HepG2 (cell line): ENCODE measurements around the gene ECSIT. TPM values are rescaled to one million over a fixed set of nuclear protein-coding genes. Genes with fewer than 3 reads are reported as not detected.
A peak's percentile ranks its signal among the peaks of the same experiment; 100 is the strongest.

Experiments used
- ARNTL ChIP-seq: sonication (generic); formaldehyde crosslinking; IDR thresholded peaks from 2 replicates; pipeline ENCODE4 v1.4.0; 2020; ENCODE audit warnings: mild to moderate bottlenecking, missing genetic modification reagents
- ATF4 ChIP-seq, 2 experiments: fragments of 450-650 bp in 1 of 2; sonication (generic) in 1 of 2; formaldehyde crosslinking; IDR thresholded peaks; 2 replicates each; pipeline versions ENCODE4 v1.5.0 to v1.8.0; 2020 to 2022; ENCODE audit warnings: mild to moderate bottlenecking in 1 of 2, missing genetic modification reagents in 1 of 2
- CBFB ChIP-seq: sonication (generic); formaldehyde crosslinking; IDR thresholded peaks from 2 replicates; pipeline ENCODE4 v1.4.0; 2020; ENCODE audit warnings: missing genetic modification reagents
- EP300 ChIP-seq, 3 experiments: sonication (generic) in 1 of 3; formaldehyde crosslinking in 1 of 3; IDR thresholded peaks; 2 replicates each; pipeline versions ENCODE4 v1.5.1 to v1.6.1; 2011 to 2020; ENCODE audit warnings: low read depth in 2 of 3, low read length in 2 of 3, borderline replicate concordance in 1 of 3, improper control_type of control experiment in 1 of 3, mild to moderate bottlenecking in 1 of 3, missing genetic modification reagents in 1 of 3, moderate library complexity in 1 of 3
- ESRRA ChIP-seq: sonication (generic); formaldehyde crosslinking; IDR thresholded peaks from 2 replicates; pipeline ENCODE4 v1.5.1; 2020; ENCODE audit warnings: mild to moderate bottlenecking, low read depth, missing genetic modification reagents
- FUBP1 ChIP-seq: sonication (generic); formaldehyde crosslinking; IDR thresholded peaks from 2 replicates; pipeline ENCODE4 v1.5.1; 2020; ENCODE audit warnings: missing genetic modification reagents, mild to moderate bottlenecking, borderline replicate concordance
- HNRNPUL1 ChIP-seq: fragments of 200-400 bp; formaldehyde crosslinking; IDR thresholded peaks from 2 replicates; pipeline ENCODE4 v1.6.1; 2017; ENCODE audit warnings: low read depth, mild to moderate bottlenecking, low read length, moderate library complexity
- MAF1 ChIP-seq: sonication (generic); formaldehyde crosslinking; IDR thresholded peaks from 2 replicates; pipeline ENCODE4 v1.5.0; 2020; ENCODE audit warnings: missing genetic modification reagents, borderline replicate concordance
- NFIC ChIP-seq: IDR thresholded peaks from 2 replicates; pipeline ENCODE4 v1.6.1; 2012; ENCODE audit warnings: mild to moderate bottlenecking, low read length, inconsistent platforms
- NR1H2 ChIP-seq: sonication (generic); formaldehyde crosslinking; IDR thresholded peaks from 2 replicates; pipeline ENCODE4 v1.8.1; 2022; ENCODE audit warnings: low read depth, missing genetic modification reagents, borderline replicate concordance
- RCOR2 ChIP-seq: IDR thresholded peaks from 2 replicates; pipeline ENCODE4 v1.6.1; 2016; ENCODE audit warnings: missing biosample characterization, missing genetic modification reagents
- RORA ChIP-seq: sonication (generic); formaldehyde crosslinking; IDR thresholded peaks from 2 replicates; pipeline ENCODE4 v1.5.0; 2020; ENCODE audit warnings: mild to moderate bottlenecking, missing genetic modification reagents, moderate library complexity
- TMF1 ChIP-seq: sonication (generic); formaldehyde crosslinking; IDR thresholded peaks from 2 replicates; pipeline ENCODE4 v1.8.1; 2022; ENCODE audit warnings: low read depth, missing genetic modification reagents
- ZNF101 ChIP-seq: sonication (generic); formaldehyde crosslinking; IDR thresholded peaks from 2 replicates; pipeline ENCODE4 v1.4.0; 2020; ENCODE audit warnings: mild to moderate bottlenecking, low read depth, missing genetic modification reagents, borderline replicate concordance
- ZNF317 ChIP-seq: sonication (generic); formaldehyde crosslinking; IDR thresholded peaks from 2 replicates; pipeline ENCODE4 v1.5.0; 2020; ENCODE audit warnings: mild to moderate bottlenecking, missing genetic modification reagents
- ZNF337 ChIP-seq: sonication (generic); formaldehyde crosslinking; IDR thresholded peaks from 2 replicates; pipeline ENCODE4 v1.5.1; 2020; ENCODE audit warnings: missing genetic modification reagents, low read depth, mild to moderate bottlenecking, borderline replicate concordance
- ZNF468 ChIP-seq: sonication (generic); formaldehyde crosslinking; IDR thresholded peaks from 2 replicates; pipeline ENCODE4 v1.8.0; 2022; ENCODE audit warnings: mild to moderate bottlenecking, moderate library complexity, missing genetic modification reagents
- ZNF605 ChIP-seq: sonication (generic); formaldehyde crosslinking; IDR thresholded peaks from 2 replicates; pipeline ENCODE4 v1.8.0; 2022; ENCODE audit warnings: mild to moderate bottlenecking, missing genetic modification reagents
- ZNF720 ChIP-seq: sonication (generic); formaldehyde crosslinking; IDR thresholded peaks from 2 replicates; pipeline ENCODE4 v1.4.0; 2020; ENCODE audit warnings: missing genetic modification reagents
- ZNF740 ChIP-seq: sonication (generic); formaldehyde crosslinking; IDR thresholded peaks from 2 replicates; pipeline ENCODE4 v1.4.0; 2020; ENCODE audit warnings: missing genetic modification reagents
- ZNF772 ChIP-seq: sonication (generic); formaldehyde crosslinking; IDR thresholded peaks from 2 replicates; pipeline ENCODE4 v1.5.0; 2020; ENCODE audit warnings: mild to moderate bottlenecking, missing genetic modification reagents
- polyA plus RNA-seq, 8 experiments: library from polyadenylated mRNA; depleted of rRNA in 3 of 8; stranded (reverse) in 7 of 8; unstranded in 1 of 8; fragments of >200 nt; fragmentation: Illumina TruSeq in 4 of 8; extraction: Trizol in 4 of 8; gene quantifications; 2 replicates each; pipeline versions ENCODE4 v1.2.1 to v1.2.3, GENCODE V29; 2011 to 2016; ENCODE audit warnings: low read depth in 4 of 8, missing spikeins in 1 of 8, mixed read lengths in 1 of 8; ENCODE audit not compliant: insufficient read depth in 1 of 8
- total RNA-seq, 5 experiments: library from RNA; depleted of rRNA; stranded (reverse); fragments of >200 nt; fragmentation: Illumina TruSeq; extraction: Trizol; gene quantifications; 2 replicates each; pipeline ENCODE4 v1.2.3, GENCODE V29; 2016; ENCODE audit warnings: low read depth in 1 of 5
- TF ChIP-seq, protein P1 (sequence below): sonication (generic); formaldehyde crosslinking; IDR thresholded peaks from 2 replicates; pipeline ENCODE4 v1.5.0; 2020; ENCODE audit warnings: missing genetic modification reagents, mild to moderate bottlenecking, borderline replicate concordance
- TF ChIP-seq, protein P2 (sequence below): sonication (generic); formaldehyde crosslinking; IDR thresholded peaks from 2 replicates; pipeline ENCODE4 v1.5.0; 2020; ENCODE audit warnings: missing genetic modification reagents

The ECSIT gene
- total and polyA plus RNA-seq, 2 of the 13 experiments (the other 11 are each of a cell fraction or from before 2014, with no cell fraction given), result 36.4 to 62.3 TPM

GRCh38 chr19:11482384-11483050, 46.4 kb downstream of the ECSIT start (continued):
- peak; percentile 92; the same call in 1 of the 2 replicates for TF ChIP-seq CBFB (CRISPR knock-in tag)
- peak; percentile 98 for TF ChIP-seq ARNTL
- TF ChIP-seq MAF1 (CRISPR knock-in tag), result 0 out of 2 replicates have a peak, but pooled peaks have one; percentile 59
- no peak for TF ChIP-seq EP300 (IDR thresholded peaks at IDR 0.05; ENCODE audit: low read depth in 2 of 2, low read length in 2 of 2)
- TF ChIP-seq EP300 (CRISPR knock-in tag; IDR thresholded peaks at IDR 0.05; ENCODE audit: borderline replicate concordance), result 0 out of 2 replicates have a peak, but pooled peaks have one; percentile 12
- peak; percentile 92 for TF ChIP-seq NR1H2
- TF ChIP-seq HNRNPUL1, result no peak
- TF ChIP-seq, protein P1, sequence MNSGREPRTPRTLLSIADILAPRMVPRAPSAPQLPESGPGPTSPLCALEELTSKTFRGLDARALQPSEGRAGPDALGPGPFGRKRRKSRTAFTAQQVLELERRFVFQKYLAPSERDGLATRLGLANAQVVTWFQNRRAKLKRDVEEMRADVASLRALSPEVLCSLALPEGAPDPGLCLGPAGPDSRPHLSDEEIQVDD (CRISPR knock-in tag), result peak; percentile 88; the same call in 1 of the 2 replicates
- TF ChIP-seq, protein P2, sequence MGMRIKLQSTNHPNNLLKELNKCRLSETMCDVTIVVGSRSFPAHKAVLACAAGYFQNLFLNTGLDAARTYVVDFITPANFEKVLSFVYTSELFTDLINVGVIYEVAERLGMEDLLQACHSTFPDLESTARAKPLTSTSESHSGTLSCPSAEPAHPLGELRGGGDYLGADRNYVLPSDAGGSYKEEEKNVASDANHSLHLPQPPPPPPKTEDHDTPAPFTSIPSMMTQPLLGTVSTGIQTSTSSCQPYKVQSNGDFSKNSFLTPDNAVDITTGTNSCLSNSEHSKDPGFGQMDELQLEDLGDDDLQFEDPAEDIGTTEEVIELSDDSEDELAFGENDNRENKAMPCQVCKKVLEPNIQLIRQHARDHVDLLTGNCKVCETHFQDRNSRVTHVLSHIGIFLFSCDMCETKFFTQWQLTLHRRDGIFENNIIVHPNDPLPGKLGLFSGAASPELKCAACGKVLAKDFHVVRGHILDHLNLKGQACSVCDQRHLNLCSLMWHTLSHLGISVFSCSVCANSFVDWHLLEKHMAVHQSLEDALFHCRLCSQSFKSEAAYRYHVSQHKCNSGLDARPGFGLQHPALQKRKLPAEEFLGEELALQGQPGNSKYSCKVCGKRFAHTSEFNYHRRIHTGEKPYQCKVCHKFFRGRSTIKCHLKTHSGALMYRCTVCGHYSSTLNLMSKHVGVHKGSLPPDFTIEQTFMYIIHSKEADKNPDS, result no peak; the same call in 1 of the 2 replicates
- TF ChIP-seq ZNF740 (CRISPR knock-in tag), result peak; percentile 91
- no peak for TF ChIP-seq FUBP1
- TF ChIP-seq NFIC, result no peak
- TF ChIP-seq RORA (CRISPR knock-in tag), result no peak
- no peak for TF ChIP-seq ZNF720 (CRISPR knock-in tag)
- no peak for TF ChIP-seq ZNF337
- TF ChIP-seq ZNF101 (CRISPR knock-in tag), result no peak
- TF ChIP-seq TMF1 (CRISPR knock-in tag), result peak; percentile 91; the same call in 1 of the 2 replicates
- TF ChIP-seq ATF4 (CRISPR knock-in tag; IDR thresholded peaks at IDR 0.05), result 0 out of 4 replicates have a peak, but pooled peaks of 1 of the 2 experiments have one; percentile 18
- TF ChIP-seq ZNF605 (CRISPR knock-in tag), result no peak
- TF ChIP-seq ZNF317 (CRISPR knock-in tag), result no peak
- TF ChIP-seq ZNF468 (CRISPR knock-in tag), result no peak
- TF ChIP-seq ZNF772 (CRISPR knock-in tag), result peak; percentile 55; the same call in 1 of the 2 replicates
- no peak for TF ChIP-seq ESRRA
- peak; percentile 72; the same call in 1 of the 2 replicates for TF ChIP-seq RCOR2 (CRISPR knock-in tag)
